Cerebellar cortex (tissue), 1 donor: ENCODE measurements around the gene MFF.

Source experiments
- DNase-seq: peaks from one replicate; pipeline ENCODE4 v3.0.0-alpha.2; 2015; ENCODE audit warnings: low spot score

MFF gene, protein sequence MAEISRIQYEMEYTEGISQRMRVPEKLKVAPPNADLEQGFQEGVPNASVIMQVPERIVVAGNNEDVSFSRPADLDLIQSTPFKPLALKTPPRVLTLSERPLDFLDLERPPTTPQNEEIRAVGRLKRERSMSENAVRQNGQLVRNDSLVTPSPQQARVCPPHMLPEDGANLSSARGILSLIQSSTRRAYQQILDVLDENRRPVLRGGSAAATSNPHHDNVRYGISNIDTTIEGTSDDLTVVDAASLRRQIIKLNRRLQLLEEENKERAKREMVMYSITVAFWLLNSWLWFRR

DNA sequence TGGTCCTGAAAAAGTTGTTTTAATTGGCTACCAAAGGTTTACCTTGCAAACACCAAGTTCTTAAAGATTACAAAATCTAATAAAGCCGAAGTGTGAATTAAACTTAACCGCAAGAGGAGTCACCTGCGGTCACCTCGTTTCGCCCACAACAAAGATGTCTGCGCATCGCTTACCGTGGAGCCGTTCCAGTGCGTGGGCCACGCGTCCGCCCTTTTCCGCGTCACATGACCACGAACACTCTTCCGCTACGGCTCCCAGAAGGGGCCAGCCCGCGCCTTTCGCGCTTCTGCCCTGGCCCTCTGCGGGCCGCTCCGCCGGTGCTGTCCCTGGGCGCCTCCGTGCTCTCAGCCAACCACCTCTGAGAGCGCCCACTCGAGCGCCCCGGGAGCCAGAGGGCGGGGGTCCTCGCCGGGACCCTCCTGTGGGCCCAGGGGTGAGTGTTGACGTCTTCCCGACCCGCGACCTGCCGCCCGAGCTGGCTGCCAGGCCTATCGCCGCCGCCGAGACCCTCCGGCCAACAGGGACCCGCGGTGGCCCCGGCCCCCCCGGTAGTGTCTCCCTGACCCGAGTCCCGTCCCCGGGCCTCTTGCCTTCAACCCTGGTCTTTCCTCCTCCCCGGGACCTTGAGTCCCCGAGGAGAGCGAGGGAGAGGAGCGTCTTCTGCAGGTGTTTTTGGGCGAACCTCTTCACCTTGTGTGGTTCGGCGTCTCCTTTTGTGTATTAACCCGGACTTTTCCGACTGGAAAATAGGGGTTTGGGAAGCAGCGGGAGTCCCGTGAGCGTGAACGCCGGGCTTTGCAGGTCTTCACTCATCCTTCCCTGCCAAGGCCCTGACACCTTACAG, at the start of gene MFF:
Gene MFF (plus strand): TSS at position 257 of the 844 bp plus-strand sequence. CDS start 5,415 bp downstream, outside the sequence.
- peak; percentile 92 for DNase-seq

DNA sequence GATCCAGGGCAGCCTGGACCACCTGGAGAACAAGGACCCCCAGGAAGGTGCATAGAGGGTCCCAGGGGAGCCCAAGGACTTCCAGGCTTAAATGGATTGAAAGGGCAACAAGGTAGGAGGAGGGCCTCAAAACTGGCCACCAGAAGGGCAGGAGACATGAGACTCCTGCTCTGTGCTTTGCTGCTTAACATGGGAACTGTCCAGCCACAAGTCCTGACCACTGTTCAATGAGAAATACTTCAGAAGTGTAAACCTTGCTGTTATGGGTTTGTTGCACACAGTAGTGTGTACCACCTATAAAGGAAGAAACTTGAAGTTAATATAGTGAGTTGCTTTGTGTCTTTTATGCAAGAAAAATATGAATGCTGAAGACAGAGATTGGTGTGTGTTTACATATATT, 44.2 kb upstream of the MFF start:
- no peak for DNase-seq

DNA sequence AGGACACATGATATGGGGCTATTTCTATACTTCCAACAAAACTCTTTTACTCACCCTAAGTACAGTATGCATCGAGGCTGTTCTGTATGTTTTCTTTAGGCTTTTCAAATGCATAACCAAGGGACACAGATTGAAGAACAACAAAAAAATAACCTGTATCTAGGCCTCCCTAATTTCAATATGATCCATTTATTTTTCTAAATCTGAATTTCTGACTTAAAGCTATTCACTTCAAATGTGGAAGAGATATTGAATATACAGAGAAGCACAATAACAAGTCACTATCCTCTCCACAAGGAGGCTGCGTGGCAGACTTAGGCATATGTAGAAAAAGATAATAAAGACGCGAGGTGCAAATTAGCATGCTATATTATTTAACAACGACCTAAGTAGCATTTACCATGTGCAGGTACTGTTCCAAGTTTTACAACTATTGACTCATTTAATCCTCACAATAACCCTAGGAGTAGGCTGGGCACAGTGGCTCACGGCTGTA, 39.3 kb upstream of the MFF start:
- no peak for DNase-seq

DNA sequence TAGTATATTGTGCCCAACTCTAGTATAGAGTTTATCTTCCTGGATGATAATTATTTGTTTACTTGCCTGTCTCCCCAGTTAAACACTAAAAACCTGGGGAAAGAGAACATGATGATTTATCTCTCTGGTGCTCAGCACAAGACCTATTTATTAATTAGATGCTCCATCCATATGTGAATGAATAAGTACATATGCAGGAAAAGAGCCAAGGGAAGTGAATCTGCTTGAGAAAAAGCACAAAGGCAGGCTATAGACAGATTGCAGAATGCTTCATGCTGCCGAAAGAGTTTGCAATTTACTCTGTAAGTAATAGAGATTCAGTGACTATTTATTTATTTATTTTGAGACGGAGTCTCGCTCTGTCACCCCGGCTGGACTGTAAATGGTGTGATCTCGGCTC, 37.3 kb upstream of the MFF start:
- DNase-seq, result no peak

DNA sequence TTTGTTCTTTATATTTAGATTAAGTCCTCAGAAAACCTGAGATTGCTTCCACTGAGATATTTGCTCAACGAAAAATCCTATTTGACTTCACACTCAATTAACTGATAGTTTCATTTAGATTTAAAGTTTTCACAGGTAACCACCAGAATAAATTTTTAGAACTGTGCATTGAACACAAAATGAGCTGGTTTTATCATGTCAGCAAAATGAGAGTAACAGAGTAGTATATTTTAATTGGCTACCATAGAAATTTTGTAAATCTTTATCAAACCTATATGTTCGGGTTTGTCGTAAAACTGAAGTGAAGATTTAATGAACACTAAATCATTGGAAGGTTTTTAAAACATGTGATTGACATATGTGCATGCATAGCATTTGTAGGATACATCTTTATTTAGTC, 32.7 kb upstream of the MFF start:
- DNase-seq, result no peak

DNA sequence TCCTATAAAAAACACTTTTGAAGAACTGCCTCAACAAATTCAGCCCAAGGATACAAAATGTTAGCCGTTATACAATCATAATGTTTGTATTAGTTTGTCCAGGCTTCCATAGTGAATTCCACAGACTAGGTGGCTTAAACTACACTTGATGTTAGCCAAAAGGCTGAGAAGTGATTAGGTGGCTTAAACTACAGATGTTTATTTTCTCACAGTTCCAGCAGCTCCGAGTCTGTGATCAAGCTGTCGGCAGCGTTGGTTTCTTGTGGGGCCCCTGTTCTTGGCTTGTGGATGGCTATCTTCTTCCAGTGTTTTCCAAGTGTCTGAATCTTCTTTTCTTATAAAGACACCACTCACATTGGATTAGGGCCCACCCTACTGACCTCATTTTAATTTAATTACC, 31.5 kb upstream of the MFF start:
- DNase-seq, result no peak

DNA sequence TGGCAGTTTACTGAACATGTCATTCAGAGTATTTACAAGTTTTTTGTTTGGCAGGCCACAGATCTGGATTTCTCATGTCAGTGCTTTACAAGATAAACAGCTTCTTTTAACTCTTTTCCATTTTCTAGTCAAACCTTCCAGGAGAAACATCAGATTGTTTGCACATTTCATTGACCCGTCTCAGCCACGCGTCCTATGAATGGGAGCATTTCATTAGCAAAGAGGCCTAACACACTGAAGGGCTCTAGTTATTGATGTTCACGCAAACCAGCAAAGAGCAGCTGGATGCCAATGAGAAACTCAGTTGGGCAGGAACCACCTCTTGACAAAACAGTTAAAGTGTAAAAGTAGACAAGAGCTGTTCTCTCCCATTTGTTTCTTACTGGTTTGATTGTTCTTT, 29.2 kb upstream of the MFF start:
- no peak for DNase-seq

DNA sequence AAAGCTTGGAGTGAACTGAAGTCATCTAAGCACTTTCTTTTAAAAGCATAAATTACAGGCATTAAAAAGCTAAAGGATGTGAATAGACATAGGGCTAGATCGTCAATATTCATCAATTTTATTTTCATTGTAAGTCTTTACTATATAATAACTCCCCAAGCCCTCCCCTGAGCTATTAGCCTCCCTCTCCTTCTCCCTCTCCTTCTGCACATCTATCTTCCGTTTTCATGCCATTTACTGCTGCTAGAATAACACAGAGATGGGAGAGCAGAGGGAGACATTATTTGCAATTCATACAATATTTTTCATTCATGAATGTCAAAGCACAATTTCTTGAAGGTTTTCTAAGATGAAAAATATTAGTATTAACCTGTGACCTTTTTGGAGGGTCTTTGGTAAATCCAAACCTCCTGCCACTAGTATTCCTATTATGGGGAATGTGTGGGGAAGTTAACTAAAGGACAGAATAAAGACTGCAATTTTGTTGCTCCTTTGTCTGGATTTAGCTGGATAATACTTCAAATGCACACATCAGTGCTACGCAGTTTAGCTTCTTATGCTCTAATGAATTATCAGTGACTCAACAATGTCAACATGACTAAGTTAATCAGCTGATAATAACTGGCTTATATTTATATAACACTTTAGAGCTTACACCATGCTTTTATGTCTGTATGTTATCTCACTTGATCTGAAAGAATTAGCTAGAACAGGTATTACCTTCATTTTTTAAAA, 28.2 kb upstream of the MFF start:
- no peak for DNase-seq

DNA sequence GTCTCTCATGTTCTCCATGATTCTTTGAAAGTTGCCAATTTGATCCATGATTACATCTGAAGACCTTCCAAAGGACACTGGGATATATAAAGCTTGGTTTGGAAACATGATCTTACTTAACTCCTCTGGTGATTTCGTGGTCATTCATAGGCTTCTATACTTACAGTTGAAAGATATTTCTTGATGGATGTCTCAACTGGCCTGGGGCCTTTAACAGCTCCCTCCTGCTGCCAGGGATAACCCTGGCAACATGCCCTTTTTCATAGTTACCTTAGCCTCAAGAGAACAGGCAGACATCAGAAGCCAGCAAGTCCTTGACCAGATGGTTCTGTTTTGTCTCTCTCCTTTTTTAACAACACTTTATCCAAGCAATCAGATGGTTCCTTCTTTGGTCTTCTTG, 23.5 kb upstream of the MFF start:
- no peak for DNase-seq

DNA sequence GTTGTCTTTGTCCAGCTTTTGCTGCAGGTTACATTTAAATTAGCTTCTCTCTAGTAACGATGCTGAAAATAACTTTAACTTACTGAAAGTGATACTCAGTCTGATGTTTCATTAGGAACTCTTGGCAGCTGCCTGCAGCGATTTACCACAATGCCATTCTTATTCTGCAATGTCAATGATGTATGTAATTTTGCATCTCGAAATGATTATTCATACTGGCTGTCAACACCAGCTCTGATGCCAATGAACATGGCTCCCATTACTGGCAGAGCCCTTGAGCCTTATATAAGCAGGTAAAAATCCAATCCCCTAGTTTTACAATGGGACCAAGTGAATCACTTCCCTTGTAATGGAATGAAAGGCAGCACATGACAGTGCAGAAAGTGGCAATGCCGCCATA, 16.3 kb upstream of the MFF start:
- no peak for DNase-seq

DNA sequence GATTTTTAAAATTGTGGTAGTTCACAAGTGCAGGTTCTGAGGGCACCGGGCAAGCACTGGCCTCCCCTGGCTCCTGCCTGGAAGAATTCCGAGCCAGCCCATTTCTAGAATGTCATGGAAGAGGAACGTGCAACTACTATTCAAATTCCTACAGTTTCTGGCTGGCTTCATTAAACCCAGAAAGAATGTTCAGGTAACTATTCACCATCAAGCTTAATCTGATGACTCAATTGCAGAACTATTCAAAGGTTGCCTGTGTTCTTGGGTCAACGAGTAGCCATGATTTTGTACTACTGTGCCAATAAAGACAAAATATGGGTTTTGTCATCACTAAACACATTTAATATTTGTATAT, 14.3 kb upstream of the MFF start:
- no peak for DNase-seq

DNA sequence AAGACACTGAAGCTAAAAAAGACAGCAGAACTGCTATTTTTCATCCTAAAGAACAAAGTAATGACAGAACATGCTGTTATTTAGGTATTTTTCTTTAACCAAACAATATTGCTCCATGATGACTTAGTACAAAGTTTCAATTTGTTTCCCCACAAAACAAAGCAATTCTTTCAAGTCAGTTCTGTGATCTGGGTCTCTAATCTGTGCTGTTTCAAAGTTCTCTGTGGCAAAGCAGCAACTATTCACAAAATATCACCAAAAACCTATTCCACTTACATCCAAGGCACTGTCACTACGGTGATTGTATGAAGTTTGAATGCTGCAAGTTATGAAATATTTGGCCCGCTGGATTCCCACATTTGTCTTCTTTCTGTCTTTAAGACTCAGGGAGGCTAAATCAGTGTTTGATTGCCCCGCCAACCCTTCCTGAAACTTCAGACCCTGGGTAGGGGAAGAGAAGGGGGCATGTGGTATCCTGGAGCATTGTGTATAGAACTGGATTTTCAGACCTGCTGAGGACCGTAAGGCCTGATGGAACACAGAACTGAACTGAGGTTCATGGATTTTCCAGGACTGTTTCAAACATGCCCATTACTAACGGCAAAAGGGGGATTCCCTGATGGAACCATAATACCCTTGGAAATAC, 13.1 kb upstream of the MFF start:
- no peak for DNase-seq

DNA sequence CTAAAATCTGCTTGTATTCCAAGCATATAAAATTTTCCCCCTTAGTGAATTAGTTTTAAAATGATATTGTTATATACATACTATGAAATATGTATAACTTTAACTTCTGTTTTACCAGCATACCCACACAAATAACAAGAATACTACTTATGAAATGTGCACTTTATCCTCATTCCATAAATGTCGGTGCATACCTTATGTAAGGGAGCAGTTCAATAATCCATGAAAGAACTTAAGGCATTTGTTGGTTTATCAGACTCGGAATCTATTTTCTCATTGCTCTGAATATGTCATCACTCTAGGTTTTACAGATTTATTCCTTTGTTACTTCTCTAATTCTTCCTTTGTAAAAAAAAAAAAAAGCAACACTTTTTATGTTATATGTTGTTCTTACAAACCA, 12.5 kb upstream of the MFF start:
- no peak for DNase-seq

DNA sequence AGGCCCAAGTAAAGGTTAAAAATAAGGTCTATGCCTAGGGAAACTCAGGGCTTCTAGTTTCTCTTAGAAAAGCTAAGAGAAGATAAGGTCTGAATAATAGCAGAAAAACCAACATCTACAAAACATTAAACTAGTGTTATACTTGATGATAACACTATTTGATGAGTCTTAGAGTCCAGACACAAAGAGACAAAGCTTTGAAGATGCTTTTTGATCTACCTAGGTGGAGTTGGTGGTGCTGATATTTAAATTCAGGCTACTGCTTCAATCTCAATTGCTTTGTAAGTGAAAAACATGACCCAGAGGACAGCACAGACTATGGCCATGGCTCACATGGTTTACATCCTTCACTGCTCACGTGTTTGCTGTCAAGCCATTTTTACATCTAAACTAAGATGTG, 11.7 kb upstream of the MFF start:
- no peak for DNase-seq

DNA sequence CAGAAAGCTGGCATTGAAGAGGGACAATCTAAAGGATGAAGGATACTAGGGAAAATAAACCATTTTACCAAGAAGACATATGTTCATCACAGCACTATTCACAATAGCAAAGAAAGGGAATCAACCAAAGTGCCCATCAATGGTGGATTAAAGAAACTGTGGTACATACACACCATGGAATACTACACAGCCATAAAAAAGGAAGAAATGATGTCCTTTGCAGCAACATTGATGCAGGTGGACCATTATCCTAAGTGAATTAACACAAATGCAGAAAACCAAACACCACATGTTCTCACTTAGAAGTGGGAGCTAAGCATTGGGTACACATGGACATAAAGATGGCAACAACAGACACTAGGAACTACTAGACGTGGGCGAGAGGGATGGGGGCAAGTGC, 7.2 kb upstream of the MFF start:
- no peak for DNase-seq

DNA sequence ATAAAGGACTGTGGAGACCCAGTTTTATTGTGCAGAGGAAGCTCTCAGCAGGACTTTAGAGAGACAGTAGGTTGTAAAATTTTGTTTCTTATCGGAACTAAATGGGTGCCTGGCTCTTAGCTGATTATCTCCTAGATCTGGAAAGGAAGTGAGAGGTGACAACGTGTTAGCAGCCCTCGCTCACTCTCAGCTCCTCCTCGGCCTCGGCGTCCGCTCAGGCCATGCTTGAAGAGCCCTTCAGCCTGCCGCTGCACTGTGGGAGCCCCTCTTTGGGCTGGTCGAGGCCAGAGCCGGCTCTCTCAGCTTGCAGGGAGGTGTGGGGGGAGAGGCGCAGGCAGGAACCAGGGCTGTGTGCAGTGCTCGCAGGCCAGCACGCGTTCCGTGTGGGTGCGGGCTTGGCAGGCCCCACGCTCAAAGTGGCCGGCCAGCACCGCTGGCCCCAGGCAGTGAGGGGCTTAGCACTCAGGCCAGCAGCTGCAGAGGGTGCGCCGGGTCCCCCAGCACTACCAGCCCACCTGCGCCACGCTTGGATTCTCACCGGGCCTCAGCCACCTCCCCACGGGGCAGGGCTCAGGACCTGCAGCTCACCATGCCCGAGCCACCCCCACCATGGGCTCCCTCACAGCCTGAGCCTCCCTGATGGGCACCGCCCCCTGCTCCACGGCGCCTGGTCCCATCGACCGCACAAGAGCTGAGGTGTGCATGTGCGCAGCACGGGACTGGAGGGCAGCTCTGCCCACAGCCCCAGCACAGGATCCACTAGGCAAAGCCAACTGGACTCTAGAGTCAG, 4.6 kb upstream of the MFF start:
- DNase-seq, result no peak

DNA sequence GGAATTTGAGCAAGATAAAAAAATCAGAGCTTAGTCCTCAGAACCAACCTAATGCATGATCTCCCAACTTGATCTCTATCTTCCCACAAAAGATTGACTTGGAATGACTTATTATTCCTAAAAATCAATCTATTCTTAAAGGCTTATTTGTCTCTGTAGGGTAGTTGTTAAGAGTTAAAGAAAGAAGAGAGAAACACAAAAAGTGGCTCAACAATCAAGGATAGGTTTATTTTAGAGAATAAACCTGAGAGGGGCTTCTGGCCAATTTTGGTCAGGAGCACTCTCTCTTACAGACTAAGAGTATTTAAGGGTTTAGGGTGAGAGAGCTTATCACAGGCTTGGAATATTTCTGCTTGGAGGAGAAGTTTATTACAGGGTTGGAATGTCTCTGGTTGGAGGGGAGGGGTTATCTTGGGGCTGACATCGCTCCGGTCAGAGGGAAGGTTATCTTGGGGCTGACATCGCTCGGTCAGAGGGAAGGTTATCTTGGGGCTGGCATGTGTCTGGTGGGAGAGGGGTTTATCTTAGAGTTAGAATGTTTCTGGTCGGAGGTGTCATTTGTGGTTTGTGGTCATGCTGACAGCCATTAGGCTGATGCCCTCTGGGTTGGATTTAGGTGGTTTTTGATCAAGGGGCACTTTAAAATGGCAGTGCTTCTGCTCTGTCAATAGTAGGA, 2.4 kb upstream of the MFF start:
- DNase-seq, result no peak

DNA sequence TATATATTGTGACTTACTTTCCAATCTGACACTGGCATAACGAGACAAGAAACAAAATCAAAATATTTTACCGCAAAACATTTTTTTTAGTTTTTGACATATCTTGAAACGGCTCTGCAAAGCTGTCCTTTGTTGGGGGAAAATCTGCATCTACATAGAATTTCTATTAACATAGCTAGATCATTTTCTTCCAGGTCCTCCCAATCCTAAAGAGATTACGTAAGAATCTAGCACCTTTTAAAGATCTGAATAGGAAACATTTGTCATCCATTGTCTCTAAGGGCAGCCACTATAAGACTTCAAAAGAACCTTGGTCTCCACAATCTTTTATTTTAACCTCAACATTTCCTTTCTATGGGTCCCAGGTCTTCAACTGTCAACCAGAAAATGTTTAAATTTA, 1.2 kb upstream of the MFF start:
- DNase-seq, result no peak

DNA sequence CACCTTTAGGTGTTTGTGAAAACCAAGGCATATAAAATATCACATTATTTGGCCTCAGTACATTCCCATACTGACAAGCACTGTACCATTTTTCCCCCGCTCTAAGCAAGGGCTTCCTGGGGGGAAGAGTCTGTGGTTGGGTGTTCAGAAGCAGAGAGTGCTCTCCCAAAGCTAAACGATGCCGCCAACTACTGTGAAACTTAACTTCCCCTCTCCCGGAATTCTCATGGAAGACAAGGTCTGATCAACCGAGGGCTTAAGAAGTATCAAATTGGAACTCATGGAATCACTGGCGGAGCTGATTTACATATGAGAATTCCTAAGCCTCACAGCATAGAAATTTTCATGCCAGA, 433 bp upstream of the MFF start:
- no peak for DNase-seq

DNA sequence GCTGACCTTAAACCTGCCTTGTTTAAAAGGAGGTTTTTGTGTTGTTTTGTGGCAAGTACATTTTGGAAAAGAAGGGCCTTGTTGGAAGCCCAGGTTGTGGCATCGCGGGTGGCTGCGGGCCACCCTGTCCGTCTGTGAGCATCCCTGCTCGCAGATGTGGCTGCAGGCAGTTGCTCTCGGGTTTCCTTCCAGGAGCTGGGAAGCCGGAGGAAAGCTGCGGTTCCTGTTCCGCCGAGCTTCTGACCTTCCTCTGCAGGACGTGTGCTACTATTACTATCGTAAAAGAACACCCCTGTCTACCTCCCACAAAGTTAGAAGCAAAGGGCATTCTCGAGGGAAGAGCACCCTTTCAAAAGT, 766 bp downstream of the MFF start:
- DNase-seq, result no peak

DNA sequence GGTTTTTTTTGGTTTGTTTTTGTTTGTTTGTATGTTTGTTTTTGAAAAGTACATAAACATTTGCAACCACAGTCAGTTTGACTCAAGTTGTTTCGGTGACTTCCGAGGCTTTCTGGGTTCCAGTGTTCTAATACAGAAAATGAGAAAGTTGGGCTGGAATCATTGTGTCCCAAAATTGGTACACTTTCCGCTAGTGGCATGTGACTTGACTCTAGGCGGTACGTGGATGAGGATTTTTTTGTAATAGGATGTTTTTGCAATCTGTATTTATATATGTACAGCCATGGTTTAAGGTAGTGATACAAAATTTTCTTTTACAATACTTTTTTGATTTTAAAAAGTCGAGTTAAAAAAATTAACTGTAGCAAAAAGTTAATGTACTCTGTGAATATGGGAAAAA, 1.7 kb downstream of the MFF start:
- no peak for DNase-seq
